Activated CD4-positive, alpha-beta T cell treated with anti-CD3 and anti-CD28 coated beads, Interleukin-2, Interleukin-4, amounts not matched to agents 100 ng/mL and 50 ng/mL, durations not matched to agents 16 hours and 8 hours (primary cell): ENCODE measurements around the gene FHIT.

ENCODE experiments used
- DNase-seq: peaks from one replicate; pipeline ENCODE4 v3.0.0-alpha.2; 2020; ENCODE audit warnings: low spot score

Gene FHIT

DNA sequence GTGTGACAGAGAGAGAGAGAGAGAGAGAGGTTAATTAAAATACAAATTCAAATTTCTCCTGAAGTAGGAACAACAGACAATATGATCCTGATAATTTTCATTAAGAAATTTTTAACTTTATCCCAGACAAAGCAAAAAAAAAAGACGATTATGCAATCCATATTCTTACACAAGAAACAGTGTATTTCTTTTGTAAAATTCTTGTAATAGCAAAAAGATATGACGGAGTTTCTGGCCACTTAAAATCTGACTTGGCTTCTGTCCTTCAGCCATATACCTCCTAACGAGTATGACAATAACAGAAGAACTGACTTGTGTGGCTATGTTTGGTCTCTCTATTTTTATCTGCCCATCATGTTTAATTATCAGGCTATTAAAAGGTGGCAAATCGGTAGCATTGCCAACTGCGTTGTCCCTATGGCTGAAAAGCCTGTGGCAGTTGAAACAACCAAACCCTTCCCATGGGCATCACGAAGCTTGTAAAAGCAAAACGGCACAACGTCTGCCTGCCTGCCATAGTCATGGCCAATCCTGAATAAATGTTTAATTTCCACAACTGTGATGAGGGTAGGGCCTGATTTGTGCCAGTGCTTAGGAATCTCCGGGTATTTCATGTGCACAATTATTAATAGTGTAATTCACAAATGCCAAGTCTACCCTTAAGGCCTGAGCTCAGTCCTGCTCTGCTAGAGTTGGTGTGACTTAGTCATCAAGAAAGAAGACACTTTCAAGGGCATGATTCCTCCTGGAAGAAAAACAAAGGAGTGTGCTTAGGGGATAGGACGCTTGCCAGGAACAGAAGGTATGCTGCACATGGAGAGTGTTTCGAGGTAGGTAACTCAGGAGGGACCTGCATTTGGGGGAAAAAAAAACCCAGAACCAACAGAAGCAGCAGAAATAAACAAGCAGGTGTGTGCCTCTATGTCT lies 1090.2 kb downstream of the FHIT start:
- DNase-seq, result no peak

DNA sequence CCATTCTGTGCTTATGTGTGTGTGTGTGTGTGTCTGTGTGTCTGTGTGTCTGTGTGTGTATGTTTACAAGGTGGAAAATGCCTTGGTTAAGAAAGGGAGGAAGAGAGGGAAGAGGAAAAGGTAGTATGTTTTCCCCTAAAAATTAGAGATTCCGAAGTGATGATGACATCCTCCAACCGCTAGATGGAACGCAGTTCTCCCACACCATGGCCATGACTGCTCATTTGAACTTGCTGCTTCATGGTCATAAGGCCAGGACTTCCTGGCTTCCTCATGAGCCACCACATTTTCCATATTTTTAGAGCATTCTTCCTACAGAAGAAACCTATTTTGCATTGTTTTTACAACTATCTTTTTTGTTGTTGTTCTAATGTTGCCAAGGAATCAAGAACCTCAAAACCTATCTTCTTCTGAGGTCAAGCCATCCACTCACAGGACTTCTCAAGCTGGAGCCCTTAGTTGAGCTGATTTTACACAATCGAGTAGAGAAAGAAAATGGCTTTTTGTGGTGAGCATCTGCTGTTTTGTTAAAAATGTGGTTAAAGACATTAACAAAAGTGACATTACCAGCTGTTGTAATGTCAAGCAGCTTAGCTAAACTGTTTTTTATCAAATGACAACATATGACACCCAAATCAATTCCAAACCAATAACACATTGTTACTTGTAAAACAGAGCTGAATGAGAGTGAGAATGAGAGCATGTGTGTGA lies 1091.0 kb downstream of the FHIT start:
- no peak for DNase-seq

DNA sequence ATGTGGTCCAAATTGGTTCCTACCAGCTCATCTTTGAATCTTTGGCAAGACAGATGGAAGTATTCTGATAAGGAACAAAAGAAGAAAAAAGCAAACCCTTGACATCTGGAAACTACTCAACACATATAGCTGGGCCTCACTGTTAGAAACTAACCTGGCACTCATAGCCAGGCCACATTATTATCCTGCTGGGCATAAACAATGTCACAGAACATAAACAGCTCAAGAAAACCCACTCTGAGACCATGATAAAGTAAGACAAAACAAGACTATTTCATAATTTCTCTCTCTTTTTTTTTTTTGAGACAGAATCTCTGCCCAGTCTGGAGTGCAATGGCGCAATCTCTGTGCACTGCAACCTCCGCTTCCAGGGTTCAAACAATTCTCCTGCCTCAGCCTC lies 1093.2 kb downstream of the FHIT start:
- no peak for DNase-seq

DNA sequence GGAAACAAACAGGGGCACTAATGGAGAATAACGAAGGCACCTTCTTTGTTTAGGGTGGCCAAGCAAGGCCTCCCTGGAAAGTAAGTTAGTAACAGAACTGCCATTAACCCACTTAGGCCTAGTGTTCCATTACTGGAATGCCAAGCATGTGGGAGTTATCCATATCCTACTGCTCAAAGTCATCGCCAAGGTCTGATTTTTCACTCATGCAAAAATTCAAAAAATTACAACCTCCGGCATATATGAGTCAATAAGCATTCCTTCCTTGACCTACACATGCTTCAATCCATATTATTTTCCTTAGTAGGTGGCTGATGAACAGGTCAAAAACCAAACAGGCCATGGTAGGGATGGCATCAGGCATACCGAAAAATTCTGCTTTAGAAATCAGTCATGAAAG lies 1097.2 kb downstream of the FHIT start:
- no peak for DNase-seq

DNA sequence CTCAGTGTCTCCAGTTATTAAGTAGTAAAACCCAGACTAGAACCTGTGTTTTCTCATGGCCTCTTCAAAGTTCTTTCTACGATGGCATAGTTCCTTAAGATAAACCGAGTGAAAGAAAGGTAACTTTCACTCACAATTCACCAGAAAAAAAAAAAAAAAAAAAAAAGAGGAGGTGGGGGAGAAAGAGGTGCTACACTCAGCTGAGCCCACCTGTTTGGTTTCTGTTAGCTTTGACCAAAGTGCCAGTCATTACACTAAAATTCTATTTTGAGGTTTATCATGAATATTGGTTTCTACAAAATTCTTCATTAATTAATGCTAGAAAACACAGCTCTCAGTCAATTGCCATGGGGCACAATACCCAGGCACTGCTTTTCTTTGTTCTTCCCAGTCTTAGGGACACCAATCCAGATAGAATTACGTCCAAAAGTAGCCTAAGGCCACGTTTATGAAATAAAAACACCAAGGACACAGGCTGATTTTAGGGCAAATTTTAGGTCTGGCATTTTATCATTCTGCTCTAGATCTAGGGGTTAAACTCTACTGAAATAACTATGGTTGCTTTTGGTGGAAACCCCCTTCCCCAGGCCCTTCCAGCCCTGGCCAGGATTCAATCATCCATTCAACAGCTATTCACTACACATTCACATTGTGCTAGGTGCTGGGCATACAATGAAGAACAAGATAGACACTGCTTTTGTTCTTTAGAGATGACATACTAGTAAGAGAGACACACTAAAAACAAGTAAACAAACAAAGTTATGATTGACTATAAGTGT lies 1097.8 kb downstream of the FHIT start:
- DNase-seq, result no peak

DNA sequence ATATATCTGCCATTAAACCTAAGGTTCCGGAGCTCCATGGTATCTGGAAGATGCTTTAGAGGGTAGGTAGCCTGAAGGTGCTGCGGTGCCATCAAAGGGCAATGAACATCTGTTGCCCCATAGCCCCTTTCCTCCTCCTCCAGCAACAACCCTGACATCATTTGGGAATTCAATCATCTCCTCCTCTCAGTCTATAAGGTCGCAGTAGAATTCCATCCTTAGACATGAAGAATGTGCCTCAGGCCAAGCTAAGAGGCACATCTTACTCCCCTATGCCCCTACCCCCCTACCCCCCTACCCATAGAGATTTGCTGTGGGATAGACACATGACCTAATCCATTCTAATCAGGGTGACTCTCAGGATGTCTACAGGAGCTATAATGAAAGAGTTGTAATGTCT lies 1101.8 kb downstream of the FHIT start:
- no peak for DNase-seq

DNA sequence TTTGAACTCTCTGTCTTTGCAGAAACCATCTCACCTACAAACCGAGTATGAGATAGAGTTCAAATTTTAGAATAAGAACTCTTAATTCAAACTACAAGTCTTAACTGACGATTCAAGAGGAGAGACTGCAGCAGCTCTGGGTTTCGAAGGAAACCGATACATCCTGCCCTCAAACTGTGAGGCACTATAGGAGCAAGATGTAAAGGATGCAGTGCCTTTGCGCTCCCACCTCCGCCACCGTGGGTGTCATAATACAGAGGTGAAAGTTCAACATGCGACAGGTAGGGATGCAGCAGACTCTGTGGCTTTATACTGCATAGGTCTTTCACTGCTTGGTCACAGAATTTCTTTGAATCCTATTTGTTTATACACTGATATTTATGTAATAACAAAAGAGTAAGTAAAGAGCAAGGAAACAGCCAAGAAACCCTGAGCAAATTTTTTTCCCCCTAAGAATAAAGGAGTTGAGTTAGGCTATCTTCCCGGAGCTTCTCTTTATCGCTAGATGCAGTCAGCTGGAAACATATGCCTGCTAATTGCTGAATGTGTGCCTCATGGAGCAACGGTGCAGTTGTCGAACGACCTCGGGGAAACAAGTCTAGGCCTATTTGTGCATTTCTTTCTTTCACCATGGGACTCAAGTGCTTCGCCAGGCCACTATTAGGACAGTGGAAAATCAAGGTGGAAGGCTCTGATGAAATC lies 1103.9 kb downstream of the FHIT start:
- peak; percentile 12 for DNase-seq

DNA sequence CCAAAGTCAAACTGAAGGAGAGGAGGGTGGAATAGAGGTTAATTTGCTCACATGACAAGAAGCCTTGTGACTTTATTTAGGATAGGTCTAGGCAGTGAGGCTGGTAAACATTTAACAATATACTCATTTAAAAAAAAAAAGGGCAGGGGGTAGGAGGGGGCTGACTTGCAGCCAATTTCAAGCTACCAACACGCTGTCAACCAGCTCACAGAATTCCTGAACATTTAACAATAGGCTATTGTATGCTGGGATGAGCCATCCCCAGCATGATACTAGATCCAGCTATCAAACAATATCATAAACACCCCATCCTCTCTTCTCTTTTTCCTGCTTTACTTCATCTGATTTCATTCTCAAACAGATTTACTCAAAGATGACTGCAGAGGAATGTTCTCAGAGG lies 1105.1 kb downstream of the FHIT start:
- no peak for DNase-seq

DNA sequence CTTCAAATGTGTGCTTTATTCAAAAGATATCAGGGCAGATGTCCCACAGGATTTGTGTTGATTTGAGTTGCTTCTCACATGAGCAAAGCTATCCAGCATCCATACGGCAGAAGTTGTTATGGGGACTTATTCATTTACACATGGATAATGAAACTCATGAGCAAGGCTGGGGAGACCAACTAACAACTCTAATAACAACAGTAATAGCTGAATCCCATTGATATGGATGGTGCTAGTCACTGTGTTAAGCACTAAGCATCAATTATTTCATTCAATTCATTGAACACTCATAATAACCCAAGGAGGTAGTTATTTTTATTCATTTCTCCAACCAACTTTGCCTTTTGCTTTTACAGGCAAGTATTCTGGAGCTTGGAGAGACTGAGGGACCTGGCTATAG lies 1107.2 kb downstream of the FHIT start:
- DNase-seq, result no peak

DNA sequence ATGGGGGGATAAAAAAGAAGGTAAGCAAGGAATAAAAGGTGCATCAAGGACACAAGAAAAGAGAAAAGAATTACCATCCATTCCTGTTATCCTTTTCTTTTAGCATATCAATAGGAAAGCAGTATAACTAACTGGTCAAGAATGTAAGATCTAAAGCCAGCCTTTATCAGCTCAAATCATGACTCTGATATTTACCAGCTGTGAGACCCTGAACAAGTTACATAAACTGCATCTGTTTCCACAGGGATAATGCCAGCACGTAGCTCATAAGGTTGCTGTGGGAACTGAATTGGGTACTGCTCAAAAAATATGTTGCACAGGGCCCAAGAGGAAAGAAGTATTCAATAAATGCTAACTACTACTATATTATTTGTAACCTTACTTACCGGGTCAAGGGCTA lies 1109.2 kb downstream of the FHIT start:
- no peak for DNase-seq

DNA sequence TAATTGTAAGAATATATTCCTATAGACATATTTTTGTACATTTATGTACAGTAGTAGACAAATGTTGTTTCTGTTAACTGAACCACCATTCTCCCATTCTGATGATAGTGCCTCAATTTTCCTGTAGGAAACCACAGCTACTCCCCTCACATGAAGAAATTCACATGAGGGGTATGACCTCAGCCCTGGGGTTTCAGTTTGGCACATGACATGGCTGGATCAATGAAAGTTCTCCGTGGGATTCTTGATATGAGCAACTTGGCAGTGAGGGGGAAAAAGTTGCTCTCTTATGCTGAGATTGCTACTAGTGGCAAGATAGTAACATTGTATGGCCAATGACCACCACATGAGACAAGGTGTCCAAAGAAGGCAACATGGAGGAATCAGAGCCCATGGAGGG lies 1111.1 kb downstream of the FHIT start:
- no peak for DNase-seq

DNA sequence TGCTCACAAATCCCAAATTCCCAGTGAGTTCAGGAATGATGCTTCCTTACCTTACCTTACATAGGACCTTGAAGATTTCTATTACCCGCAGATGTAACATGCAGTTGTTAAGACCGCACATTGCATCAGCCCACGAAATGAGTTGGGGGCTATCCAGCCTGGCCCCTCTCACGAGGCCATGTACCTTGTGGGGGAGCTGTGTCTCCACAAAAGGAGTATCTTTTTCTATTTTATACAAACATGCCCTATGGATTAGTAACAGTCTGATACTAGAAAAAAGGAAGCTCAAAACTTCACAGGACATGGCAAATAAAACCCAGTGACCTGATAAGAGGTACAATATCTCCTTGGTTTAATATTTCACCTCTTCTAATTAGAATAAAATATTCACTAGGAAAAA lies 1114.7 kb downstream of the FHIT start:
- no peak for DNase-seq

DNA sequence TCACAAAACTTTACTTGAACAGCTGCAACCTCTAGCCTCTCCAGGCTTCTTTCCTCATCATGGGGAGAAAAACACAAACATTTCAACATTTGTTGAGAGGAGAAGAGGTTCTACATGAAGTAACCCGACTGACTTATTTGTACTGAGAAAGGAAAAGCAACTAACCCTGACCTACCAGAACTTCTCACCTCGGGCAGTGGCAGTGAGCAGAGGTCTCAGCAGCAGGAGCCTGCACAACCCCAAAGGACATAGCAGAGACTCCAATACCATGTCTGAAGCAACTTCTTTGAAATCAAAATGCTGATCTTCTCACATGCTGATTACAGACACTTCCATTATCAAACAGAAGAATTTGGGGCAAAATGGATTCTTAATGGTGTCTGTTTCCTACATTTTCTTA lies 1115.8 kb downstream of the FHIT start:
- DNase-seq, result no peak

DNA sequence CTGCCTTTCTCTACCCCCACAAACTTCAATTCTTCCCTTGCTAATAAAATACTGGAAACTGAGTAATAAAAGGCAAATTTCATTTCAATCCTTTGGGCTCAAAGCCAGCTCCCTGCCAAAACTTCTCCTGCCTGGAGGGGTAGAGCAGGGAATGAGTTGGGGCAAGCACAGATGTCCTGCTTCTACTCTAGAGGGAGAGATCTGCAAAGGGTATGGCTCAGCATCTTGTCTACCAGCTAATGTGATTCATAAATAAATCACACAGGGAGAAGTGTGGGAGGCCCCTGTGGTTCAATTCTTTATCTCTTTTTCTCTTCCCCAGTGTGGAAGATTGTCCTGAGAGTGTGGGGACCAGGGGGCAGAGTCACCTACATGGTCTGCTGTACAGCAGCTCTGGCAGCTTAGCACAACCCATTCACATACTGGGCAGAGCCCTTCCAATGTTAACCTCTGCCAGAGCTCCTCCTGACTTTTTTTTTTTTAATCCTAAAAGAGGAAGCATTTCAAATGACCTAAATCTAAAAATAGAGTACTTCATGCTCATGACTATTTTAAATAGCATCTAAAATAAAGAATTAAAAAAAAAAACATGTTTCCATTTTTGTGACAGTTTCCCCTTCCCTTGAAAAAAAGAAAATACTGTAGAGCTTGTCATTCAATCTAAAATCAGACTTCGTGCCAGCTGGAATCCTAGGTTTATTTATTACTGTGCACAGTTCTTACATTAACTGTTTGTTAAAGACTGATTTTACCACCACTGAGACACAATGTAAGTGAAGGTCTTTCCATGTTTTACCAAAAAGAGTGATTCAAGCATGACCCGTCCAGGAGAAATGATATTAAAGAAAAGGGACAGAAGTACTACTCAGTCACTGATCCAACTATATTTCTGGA lies 1117.7 kb downstream of the FHIT start:
- DNase-seq, result no peak

DNA sequence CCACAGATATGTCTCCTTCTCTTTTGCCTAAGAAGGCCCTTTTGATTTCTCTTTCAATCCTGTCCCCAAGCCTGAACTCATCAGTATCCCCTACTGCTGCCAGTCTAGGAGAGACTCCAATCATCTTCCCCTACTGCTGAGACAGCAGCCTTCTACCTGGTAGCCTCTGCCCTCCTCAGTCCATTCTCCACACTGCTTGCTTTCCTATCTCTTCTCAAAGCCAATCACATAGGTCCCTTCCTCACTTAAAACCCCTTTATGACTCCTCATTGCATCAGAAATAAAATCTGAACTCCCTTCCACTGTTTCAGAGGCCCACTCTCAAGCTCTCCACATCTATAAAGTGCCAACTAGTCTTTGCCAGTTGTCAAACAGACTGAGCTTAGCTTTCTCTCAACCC lies 1119.6 kb downstream of the FHIT start:
- no peak for DNase-seq

DNA sequence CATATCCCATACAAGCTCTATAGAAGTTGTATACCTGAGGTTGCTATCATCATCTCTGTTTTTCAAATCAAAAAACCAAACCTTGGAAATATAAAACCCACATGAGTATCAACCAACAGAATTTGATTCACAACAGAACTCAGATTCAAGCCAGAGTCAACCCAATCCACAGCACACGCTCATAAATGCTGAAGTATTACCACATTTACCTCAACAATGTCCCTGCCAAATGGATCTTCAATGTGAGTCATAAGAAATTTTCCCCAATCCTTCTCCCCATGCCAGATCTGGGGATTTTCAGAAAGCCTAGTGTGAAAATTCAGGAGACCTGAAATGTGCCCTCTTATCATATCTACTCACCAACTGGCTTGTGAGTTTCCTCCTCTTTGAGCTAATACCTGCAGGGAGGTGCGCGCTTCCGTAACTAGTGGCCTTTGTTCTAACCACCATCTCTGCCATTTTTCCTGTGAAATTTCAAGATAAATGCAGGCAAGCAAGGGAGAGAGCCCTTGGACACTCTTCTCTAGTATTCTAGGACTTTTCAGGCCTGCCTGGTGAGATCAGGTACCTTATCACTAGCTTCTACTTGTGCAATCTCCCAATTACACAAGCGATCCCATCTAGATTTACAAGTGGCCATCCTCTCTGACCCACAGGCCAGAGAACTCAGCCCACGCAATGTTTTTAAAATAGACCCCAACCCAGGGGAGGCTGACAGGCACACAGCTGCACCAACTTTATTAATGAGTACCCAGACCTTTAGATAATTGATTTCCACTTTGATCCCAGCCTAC lies 1124.5 kb downstream of the FHIT start:
- DNase-seq, result no peak

DNA sequence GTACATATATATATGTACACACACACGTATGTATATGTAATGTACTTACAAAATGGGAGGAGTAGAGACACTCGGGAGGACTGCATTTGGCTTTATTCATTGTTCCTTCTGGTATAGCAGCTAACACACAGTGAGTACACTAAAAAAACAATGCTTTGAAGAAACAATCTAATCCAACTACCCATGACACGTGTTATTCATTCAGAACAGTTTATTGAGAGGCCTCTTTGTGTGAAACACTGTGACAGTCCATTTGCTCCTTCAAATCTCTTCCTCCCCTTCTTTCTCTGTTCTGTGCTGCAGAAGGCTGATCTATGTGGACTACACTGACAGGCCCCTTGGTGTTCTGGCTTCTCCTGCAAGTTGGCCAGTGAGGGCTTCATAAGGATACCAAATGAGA lies 1125.6 kb downstream of the FHIT start:
- DNase-seq, result no peak

DNA sequence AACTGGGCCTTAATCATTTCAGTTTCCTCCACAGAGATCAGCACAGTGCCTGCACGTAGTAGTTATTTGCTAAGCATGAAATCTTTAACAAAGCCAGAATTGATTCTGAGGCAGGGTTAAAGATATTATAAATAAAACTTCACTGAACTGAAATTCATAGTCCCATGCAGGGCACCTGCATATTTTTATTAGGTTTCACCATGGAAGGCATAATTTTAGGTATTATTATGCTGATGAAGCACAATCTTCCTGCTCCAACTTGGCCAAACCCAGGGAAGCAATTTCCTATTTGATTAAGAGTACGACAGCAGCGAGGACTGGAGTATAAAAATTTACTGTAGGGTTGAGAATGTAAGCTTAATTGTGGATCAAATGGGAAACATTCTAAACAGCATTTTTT lies 1131.0 kb downstream of the FHIT start:
- DNase-seq, result no peak

DNA sequence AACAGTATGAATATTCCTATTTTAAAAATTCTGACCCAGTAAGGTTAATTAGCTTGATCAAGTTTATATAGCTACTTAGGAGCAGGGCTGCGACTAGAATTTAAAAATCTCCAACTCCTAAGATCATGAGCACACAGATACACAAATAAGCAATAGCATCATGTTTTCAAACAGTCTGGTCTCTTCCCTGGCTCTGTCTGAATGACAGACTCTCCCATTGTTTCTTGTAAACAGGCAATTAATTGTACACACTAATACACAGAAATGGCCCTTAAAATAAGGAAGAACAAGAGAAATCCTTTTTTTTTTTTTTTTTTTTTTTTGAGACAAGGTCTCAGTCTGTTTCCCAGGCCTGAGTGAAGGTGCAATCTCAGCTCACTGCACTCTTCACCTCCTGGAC lies 1137.1 kb downstream of the FHIT start:
- no peak for DNase-seq

DNA sequence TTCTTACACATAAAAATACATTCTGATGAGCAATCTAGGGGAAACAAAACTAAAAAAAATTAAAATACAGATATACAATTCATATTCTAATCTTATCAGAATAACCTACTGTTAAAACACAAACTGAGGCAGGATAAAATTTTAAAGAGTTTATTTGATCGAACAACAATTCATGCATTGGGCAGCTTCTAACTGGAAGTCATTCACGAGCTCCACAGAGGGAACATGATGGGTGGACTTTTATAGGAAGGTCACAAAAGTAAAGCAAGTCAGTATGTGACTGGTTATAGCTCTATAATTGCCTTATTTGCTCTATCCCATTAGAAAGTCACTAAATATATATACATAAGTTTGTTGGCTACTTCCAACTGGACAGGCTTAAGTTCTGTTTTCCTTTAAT lies 1144.0 kb downstream of the FHIT start:
- no peak for DNase-seq
